ENCODE results near the gene SPIN2B. TPM values are rescaled to one million over a fixed set of nuclear protein-coding genes. Genes with fewer than 3 reads are reported as not detected.
"Not testable (repeated sequence)": the region's sequence is repeated elsewhere in the genome, so short reads cannot be mapped to it uniquely, and the experiment has no call there.

SPIN2B gene
- total and polyA plus RNA-seq, 2 donors (not counting 3 experiments of a cell fraction or from before 2014, with no cell fraction given), result 7.1 to 8.8 TPM

DNA sequence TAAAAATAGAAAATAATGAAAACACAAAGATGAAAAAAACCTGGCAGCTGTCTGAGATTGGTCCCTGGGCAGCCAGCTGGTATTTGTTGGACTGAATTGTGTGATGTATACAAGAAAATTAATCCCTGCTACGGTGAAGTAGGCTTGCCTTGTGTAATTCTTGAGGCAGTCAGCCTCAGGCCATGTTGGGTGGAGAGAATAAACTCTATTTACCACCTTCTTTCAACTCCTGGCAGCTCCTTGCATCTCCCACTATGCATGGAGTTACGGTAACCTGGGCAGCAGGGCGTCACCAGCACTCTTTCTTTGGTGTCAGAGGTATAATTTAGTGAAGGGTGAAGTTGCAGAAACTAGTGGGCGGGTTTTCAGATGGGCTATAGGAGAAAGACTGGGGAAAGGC is 12.4 kb upstream of the SPIN2B start:
- ChIA-PET POLR2A (no interaction called here), CTCF (no interaction called here)
- no peaks in the 10 kb centered on the region for H3K79me2 ChIP-seq (ENCODE audit: control insufficient read depth, insufficient read depth, low read length)
- no peak overlapping the region for H3K27ac ChIP-seq (ENCODE audit: insufficient read depth, low read depth, low read length)
- no peak for FAIRE-seq
- no peaks in the 10 kb centered on the region for H3K27me3 ChIP-seq (ENCODE audit: control insufficient read depth in 2 of 2, insufficient read depth in 2 of 2, low read length in 2 of 2)
- no peak for DNase-seq (ENCODE audit: low read depth, low spot score)
- no TSS peak for BruUV-seq (replicated peaks)
- no peak overlapping the region for H3K9ac ChIP-seq (replicated peaks; ENCODE audit: extremely low read depth, insufficient read depth, low read length)
- TF ChIP-seq FOS (IDR thresholded peaks at IDR 0.05; ENCODE audit: borderline replicate concordance, insufficient read depth, low read length) (no peak), JUN (IDR thresholded peaks at IDR 0.05; ENCODE audit: borderline replicate concordance, insufficient read depth, insufficient read length, low read depth) (no peak), POLR2AphosphoS5 (IDR thresholded peaks at IDR 0.05; ENCODE audit: insufficient read depth, low read depth, low read length) (no peak), GATA2 (IDR thresholded peaks at IDR 0.05; ENCODE audit: insufficient read depth, insufficient read length, low read depth, low read length) (no peak)
- dilution Hi-C loops (cut with MboI; ENCODE audit: extremely low pct_ligation_motif_present, low sequenced_read_pairs) (no loop called here), intact Hi-C loops (cut with micrococcal nuclease) (no loop called here)
- H3K9me3 ChIP-seq (replicated peaks; ENCODE audit: control insufficient read depth, insufficient read depth, low read length), result no peaks in the 10 kb centered on the region
- no peaks in the 10 kb centered on the region for H3K36me3 ChIP-seq (ENCODE audit: control insufficient read depth in 2 of 2, extremely low read depth in 1 of 2, insufficient read depth in 2 of 2, low read length in 2 of 2)
- H4K20me1 ChIP-seq (replicated peaks; ENCODE audit: control insufficient read depth, extremely low read depth, insufficient read depth, low read length), result no peaks in the 10 kb centered on the region
- H3K4me3 ChIP-seq (replicated peaks in 1 of 3; ENCODE audit: insufficient read depth in 1 of 3, low read depth in 1 of 3, low read length in 3 of 3), result no peak overlapping the region
- H3K4me1 ChIP-seq (ENCODE audit: control insufficient read depth, extremely low read depth, insufficient read depth, low read length), result no peaks in the 10 kb centered on the region
- H3K4me2 ChIP-seq (ENCODE audit: insufficient read depth, low read length), result no peak overlapping the region
- no peaks in the 10 kb centered on the region for H3K9me1 ChIP-seq (replicated peaks; ENCODE audit: control insufficient read depth, extremely low read depth, insufficient read depth, low read length)
- H2AFZ ChIP-seq (ENCODE audit: low read depth, low read length), result no peak overlapping the region

DNA sequence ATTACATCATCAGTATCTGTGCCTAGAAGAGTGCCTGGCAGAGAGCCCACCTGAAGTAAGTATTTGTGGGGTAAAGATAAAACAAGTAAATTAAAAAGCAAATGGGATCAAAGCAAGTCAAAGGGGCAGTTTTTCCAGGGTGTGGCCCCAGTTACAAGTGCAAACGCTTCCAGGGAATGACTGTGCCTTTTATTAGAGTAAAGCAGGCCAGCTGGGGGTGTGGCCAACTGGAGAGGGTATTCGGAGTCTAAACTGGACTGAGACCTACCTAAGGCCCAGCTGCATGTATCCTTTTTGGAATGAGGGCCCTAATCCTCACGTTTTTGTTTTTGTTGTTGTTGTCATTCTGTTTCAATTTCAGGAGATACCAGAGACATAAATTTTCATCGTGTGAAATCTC is 11.9 kb upstream of the SPIN2B start:
- BruUV-seq (replicated peaks); H2AFZ ChIP-seq (ENCODE audit: low read depth, low read length); H3K36me3 ChIP-seq (ENCODE audit: control insufficient read depth in 2 of 2, extremely low read depth in 1 of 2, insufficient read depth in 2 of 2, low read length in 2 of 2); H3K4me2 ChIP-seq (ENCODE audit: insufficient read depth, low read length); H3K9me3 ChIP-seq (replicated peaks; ENCODE audit: control insufficient read depth, insufficient read depth, low read length); H4K20me1 ChIP-seq (replicated peaks; ENCODE audit: control insufficient read depth, extremely low read depth, insufficient read depth, low read length); H3K9me1 ChIP-seq (replicated peaks; ENCODE audit: control insufficient read depth, extremely low read depth, insufficient read depth, low read length); DNase-seq (ENCODE audit: low read depth, low spot score); H3K27me3 ChIP-seq (ENCODE audit: control insufficient read depth in 2 of 2, insufficient read depth in 2 of 2, low read length in 2 of 2); intact Hi-C loops (cut with micrococcal nuclease); H3K27ac ChIP-seq (ENCODE audit: insufficient read depth, low read depth, low read length); H3K4me3 ChIP-seq (replicated peaks in 1 of 3; ENCODE audit: insufficient read depth in 1 of 3, low read depth in 1 of 3, low read length in 3 of 3); H3K4me1 ChIP-seq (ENCODE audit: control insufficient read depth, extremely low read depth, insufficient read depth, low read length); dilution Hi-C loops (cut with MboI; ENCODE audit: extremely low pct_ligation_motif_present, low sequenced_read_pairs); CTCF ChIA-PET; H3K79me2 ChIP-seq (ENCODE audit: control insufficient read depth, insufficient read depth, low read length); H3K9ac ChIP-seq (replicated peaks; ENCODE audit: extremely low read depth, insufficient read depth, low read length); POLR2A ChIA-PET: not testable (repeated sequence)
- peak; percentile 73 for FAIRE-seq
